ENCODE data around the gene SRP19.

DNA sequence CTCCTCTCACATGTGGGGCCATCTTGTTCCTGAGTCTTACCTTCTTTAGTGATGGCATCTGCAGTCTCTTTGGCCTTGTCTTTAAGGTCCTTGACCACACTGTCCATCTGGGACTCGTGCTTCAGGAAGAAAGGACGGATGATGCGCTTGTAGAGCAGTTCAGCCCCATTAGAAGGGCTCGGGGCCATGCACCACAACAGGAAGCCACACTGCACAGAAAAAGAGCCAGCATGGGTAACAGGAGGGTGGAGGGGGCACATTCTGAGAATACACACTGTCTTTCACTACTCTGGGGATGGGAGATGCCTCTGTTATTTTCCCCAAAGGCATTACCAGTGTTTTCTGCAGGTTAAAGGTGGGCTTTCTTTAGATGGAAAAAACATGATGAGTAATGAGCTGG lies 25.9 kb downstream of the SRP19 start:
- no peak for TF ChIP-seq FOXM1 (IDR thresholded peaks at IDR 0.05; ENCODE audit: borderline replicate concordance, low read depth)
- no peak for TF ChIP-seq RAD21 (IDR thresholded peaks at IDR 0.05; ENCODE audit: low read depth)
- TF ChIP-seq EP300 (IDR thresholded peaks at IDR 0.05; ENCODE audit: borderline replicate concordance): no peak
- TF ChIP-seq, protein P1, sequence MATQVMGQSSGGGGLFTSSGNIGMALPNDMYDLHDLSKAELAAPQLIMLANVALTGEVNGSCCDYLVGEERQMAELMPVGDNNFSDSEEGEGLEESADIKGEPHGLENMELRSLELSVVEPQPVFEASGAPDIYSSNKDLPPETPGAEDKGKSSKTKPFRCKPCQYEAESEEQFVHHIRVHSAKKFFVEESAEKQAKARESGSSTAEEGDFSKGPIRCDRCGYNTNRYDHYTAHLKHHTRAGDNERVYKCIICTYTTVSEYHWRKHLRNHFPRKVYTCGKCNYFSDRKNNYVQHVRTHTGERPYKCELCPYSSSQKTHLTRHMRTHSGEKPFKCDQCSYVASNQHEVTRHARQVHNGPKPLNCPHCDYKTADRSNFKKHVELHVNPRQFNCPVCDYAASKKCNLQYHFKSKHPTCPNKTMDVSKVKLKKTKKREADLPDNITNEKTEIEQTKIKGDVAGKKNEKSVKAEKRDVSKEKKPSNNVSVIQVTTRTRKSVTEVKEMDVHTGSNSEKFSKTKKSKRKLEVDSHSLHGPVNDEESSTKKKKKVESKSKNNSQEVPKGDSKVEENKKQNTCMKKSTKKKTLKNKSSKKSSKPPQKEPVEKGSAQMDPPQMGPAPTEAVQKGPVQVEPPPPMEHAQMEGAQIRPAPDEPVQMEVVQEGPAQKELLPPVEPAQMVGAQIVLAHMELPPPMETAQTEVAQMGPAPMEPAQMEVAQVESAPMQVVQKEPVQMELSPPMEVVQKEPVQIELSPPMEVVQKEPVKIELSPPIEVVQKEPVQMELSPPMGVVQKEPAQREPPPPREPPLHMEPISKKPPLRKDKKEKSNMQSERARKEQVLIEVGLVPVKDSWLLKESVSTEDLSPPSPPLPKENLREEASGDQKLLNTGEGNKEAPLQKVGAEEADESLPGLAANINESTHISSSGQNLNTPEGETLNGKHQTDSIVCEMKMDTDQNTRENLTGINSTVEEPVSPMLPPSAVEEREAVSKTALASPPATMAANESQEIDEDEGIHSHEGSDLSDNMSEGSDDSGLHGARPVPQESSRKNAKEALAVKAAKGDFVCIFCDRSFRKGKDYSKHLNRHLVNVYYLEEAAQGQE (IDR thresholded peaks at IDR 0.05; ENCODE audit: low read depth): no peak
- TF ChIP-seq ZBTB7A (IDR thresholded peaks at IDR 0.05; ENCODE audit: low read depth): no peak
- TF ChIP-seq TAF1 (IDR thresholded peaks at IDR 0.05; ENCODE audit: low read depth): no peak
- TF ChIP-seq YY1 (IDR thresholded peaks at IDR 0.05; ENCODE audit: low read depth): no peak
- TF ChIP-seq, protein P2, sequence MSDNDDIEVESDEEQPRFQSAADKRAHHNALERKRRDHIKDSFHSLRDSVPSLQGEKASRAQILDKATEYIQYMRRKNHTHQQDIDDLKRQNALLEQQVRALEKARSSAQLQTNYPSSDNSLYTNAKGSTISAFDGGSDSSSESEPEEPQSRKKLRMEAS (IDR thresholded peaks at IDR 0.05): no peak
- TF ChIP-seq CREB1 (IDR thresholded peaks at IDR 0.05; ENCODE audit: low read depth): no peak
- TF ChIP-seq TEAD4 (IDR thresholded peaks at IDR 0.05): no peak
- TF ChIP-seq, protein P3, sequence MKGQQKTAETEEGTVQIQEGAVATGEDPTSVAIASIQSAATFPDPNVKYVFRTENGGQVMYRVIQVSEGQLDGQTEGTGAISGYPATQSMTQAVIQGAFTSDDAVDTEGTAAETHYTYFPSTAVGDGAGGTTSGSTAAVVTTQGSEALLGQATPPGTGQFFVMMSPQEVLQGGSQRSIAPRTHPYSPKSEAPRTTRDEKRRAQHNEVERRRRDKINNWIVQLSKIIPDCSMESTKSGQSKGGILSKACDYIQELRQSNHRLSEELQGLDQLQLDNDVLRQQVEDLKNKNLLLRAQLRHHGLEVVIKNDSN (IDR thresholded peaks at IDR 0.05): no peak
- no peak for TF ChIP-seq EGR1 (IDR thresholded peaks at IDR 0.05)

Data from Ishikawa (cell line).